ENCODE results near the gene WT1. TPM values are rescaled to one million over a fixed set of nuclear protein-coding genes. Genes with fewer than 3 reads are reported as not detected.

Gene WT1
- total and polyA plus RNA-seq, 9 donors = 28.2 to 171 (median 73.8) TPM

DNA sequence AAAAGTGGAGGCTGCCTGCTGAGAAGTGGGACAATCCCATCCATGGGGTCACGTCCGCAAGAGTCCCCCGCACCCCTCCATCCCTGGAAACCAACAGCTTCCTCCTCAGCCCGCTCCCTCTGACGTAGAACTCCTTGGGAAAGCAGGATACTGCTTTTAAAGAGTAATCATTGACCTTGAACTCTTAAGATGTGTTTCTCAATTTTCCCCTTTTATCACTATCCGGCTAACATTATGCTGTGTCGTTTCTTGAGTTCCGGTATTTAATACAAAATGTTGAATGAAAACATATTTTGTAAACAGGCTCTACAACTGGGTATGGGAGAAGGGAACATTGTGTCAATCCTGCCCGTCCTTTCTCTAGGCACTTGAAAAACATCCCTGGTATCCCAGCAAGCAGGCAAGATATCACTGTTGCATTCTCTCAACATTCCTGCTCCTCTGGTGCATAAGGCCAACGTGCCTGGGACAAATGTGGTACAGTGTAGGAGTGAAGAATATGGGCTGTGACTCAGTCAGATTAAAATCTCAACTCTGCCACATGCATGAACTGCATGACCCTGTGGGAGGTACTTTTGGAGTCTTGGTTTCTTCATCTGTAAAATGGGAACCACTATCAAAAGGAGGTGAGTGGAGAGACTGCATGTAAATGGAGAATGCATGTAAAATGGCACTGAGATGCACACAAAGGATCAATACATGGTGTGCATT lies 52.8 kb downstream of the WT1 start:
- Histone ChIP-seq H3K36me3 (no peaks in the 10 kb centered on the region), H3K4me1 (ENCODE audit: insufficient read depth) (peaks cover 6% of the 10 kb centered on the region), H3K27me3 (no peaks in the 10 kb centered on the region), H3K4me3 (no peak overlapping the region), H3K27ac (peak overlapping the region in 1 of 2 donors; percentile 42), H3K9me3 (no peaks in the 10 kb centered on the region)
- WGBS, 3 donors = 1 to 17% (median 3%) methylated on average over 10 of the region's 10 CpGs
- peak; percentile 70 to 80 (median 76) for DNase-seq
- intact Hi-C loops (cut with DNase I) = loop anchor here in 2 of 4 donors (2.0 kb wide), 2 partner anchors 48 to 54 kb away; no protein-coding TSS in a partner anchor
- TF ChIP-seq CTCF (IDR thresholded peaks at IDR 0.05) = no peak
- no peak for TF ChIP-seq EP300 (IDR thresholded peaks at IDR 0.05)
- no peak for TF ChIP-seq POLR2A (IDR thresholded peaks at IDR 0.05)

DNA sequence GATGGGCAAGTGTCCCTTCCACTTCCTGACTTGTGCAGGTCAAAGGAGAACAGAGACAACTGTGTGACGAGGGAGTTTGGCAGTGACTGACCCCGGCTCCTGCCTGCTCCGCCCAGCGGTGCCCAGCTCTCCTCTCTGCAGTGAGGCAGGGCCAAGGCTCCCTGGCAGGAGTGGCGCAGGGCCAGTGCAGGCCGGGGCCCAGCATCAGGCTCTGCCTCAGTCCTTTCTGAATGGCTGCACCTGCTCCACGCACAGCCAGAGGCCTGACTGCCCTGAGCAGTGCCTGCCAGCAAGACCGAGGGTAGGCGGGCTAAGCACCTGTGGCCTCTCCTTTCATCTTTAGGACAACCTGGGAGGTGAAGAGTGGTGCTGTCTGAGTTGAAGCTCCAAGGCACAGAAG lies 54.2 kb downstream of the WT1 start:
- H3K27me3 ChIP-seq = no peaks in the 10 kb centered on the region
- 91 to 92% (median 92%) methylated on average over 9 of the region's 9 CpGs for WGBS, 3 donors

DNA sequence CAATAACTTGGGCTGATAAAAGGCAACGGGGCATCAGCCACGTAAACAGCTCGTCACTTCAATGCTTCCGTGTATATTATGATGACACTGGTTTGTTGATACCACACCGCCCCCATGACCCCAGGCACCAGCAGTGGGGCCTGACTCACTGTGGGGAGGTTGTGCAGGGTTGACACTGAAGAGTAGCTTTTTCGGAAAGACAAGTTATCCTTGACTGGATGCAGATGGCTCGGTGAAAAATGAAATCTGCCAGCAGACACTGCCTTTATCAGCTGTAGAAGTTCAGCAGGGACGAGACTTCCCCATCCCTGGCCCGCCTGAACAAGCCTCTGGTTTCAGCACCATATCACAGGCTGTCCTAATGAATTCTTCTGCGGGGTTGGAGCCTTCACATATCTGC lies 55.6 kb downstream of the WT1 start:
- TF ChIP-seq EP300 (IDR thresholded peaks at IDR 0.05) = no peak
- TF ChIP-seq CTCF (IDR thresholded peaks at IDR 0.05) = no peak
- no peak for TF ChIP-seq POLR2A (IDR thresholded peaks at IDR 0.05)
- DNase-seq = peak in 3 of 5 donors; percentile 38 to 56 (median 39)
- Histone ChIP-seq H3K36me3 (no peaks in the 10 kb centered on the region), H3K4me3 (no peak overlapping the region), H3K27ac (no peak overlapping the region), H3K4me1 (ENCODE audit: insufficient read depth) (peaks cover 6% of the 10 kb centered on the region), H3K9me3 (no peaks in the 10 kb centered on the region), H3K27me3 (no peaks in the 10 kb centered on the region)
- intact Hi-C loops (cut with DNase I) = loop anchor here in 1 of 4 donors (10.0 kb wide), 1 partner anchor 55 kb away; no protein-coding TSS in a partner anchor
- 15 to 21% (median 21%) methylated on average over 9 to 10 of the region's 10 CpGs for WGBS, 3 donors

More for the DNA sequence above, 54.2 kb downstream of the WT1 start:
- TF ChIP-seq EP300 (IDR thresholded peaks at IDR 0.05) = no peak
- no peak for TF ChIP-seq POLR2A (IDR thresholded peaks at IDR 0.05)
- no peak for TF ChIP-seq CTCF (IDR thresholded peaks at IDR 0.05)
- H3K4me1 ChIP-seq (ENCODE audit: insufficient read depth) = peaks cover 6% of the 10 kb centered on the region
- DNase-seq = peak in 1 of 5 donors; percentile 41
- H3K36me3 ChIP-seq = no peaks in the 10 kb centered on the region
- intact Hi-C loops (cut with DNase I) = no loop called here
- no peaks in the 10 kb centered on the region for H3K9me3 ChIP-seq
- H3K4me3 ChIP-seq = no peak overlapping the region
- H3K27ac ChIP-seq = no peak overlapping the region

- no peaks in the 10 kb centered on the region for H3K9me3 ChIP-seq
- DNase-seq = no peak
- TF ChIP-seq EP300 (IDR thresholded peaks at IDR 0.05) (no peak), POLR2A (IDR thresholded peaks at IDR 0.05) (no peak), CTCF (IDR thresholded peaks at IDR 0.05) (no peak)
- H3K27ac ChIP-seq = no peak overlapping the region
- intact Hi-C loops (cut with DNase I) = loop anchor here in 1 of 4 donors (10.0 kb wide), 1 partner anchor 51 kb away; no protein-coding TSS in a partner anchor
- H3K36me3 ChIP-seq = no peaks in the 10 kb centered on the region
- no peaks in the 10 kb centered on the region for H3K27me3 ChIP-seq
- WGBS, 3 donors = 7 to 41% (median 24%) methylated on average over 1 of the region's 1 CpG
- no peaks in the 10 kb centered on the region for H3K4me1 ChIP-seq (ENCODE audit: insufficient read depth)
- no peak overlapping the region for H3K4me3 ChIP-seq
These were observed 59.5 kb downstream of the WT1 start for GRCh38 chr11:32375826-32376225.
